H1 (cell line): ENCODE measurements around the gene CD160.

Experiments
- CREB1 ChIP-seq: IDR thresholded peaks from 2 replicates; pipeline ENCODE4 v1.6.1; 2012; ENCODE audit warnings: inconsistent platforms
- EGR1 ChIP-seq: IDR thresholded peaks from 2 replicates; pipeline ENCODE4 v1.6.1; 2011; ENCODE audit warnings: low read depth, low read length, borderline replicate concordance
- EP300 ChIP-seq, 2 experiments: IDR thresholded peaks; 1 replicate in 1 of 2; 2 replicates in 1 of 2; pipeline ENCODE4 v1.6.1; 2011 to 2012; ENCODE audit warnings: low read depth in 2 of 2, low read length in 2 of 2, mild to moderate bottlenecking in 2 of 2, borderline replicate concordance in 1 of 2, inconsistent platforms in 1 of 2, moderate library complexity in 1 of 2
- EZH2 ChIP-seq: fragments of 200-600 bp; sonication (generic); IDR thresholded peaks from 2 replicates; pipeline ENCODE4 v1.7.1; 2012; ENCODE audit warnings: low read depth, mild to moderate bottlenecking, moderate library complexity, low read length, inconsistent platforms; ENCODE audit not compliant: severe bottlenecking
- FOSL1 ChIP-seq: IDR thresholded peaks from 2 replicates; pipeline ENCODE4 v1.6.1; 2011; ENCODE audit warnings: mild to moderate bottlenecking, low read depth, low read length, moderate library complexity; ENCODE audit not compliant: insufficient read depth
- GABPA ChIP-seq: IDR thresholded peaks from 2 replicates; pipeline ENCODE4 v1.6.1; 2011; ENCODE audit warnings: mild to moderate bottlenecking, low read length, moderate library complexity, borderline replicate concordance; ENCODE audit not compliant: insufficient read depth
- JUN ChIP-seq: IDR thresholded peaks from 2 replicates; pipeline ENCODE4 v1.6.1; 2011; ENCODE audit warnings: low read depth, mild to moderate bottlenecking, improper control_type of control experiment, low read length
- POLR2AphosphoS5 ChIP-seq: IDR thresholded peaks from 2 replicates; pipeline ENCODE4 v1.6.1; 2011; ENCODE audit warnings: low read depth, low read length
- RAD21 ChIP-seq, 2 experiments: IDR thresholded peaks in 1 of 2; conservative IDR thresholded peaks in 1 of 2; 2 replicates each; pipeline ENCODE4 v1.6.1; 2011; ENCODE audit warnings: low read depth in 2 of 2, low read length in 2 of 2, improper control_type of control experiment in 1 of 2, inconsistent platforms in 1 of 2, mild to moderate bottlenecking in 1 of 2, moderate library complexity in 1 of 2
- RXRA ChIP-seq: IDR thresholded peaks from 2 replicates; pipeline ENCODE4 v1.6.1; 2011; ENCODE audit warnings: low read depth, mild to moderate bottlenecking, low read length, moderate library complexity; ENCODE audit not compliant: insufficient read depth
- SIN3A ChIP-seq, 2 experiments: IDR thresholded peaks in 1 of 2; conservative IDR thresholded peaks in 1 of 2; 2 replicates each; pipeline ENCODE4 v1.6.1; 2011 to 2012; ENCODE audit warnings: low read length in 2 of 2, improper control_type of control experiment in 1 of 2, low read depth in 1 of 2, mild to moderate bottlenecking in 1 of 2
- USF2 ChIP-seq: IDR thresholded peaks from 2 replicates; pipeline ENCODE4 v1.6.1; 2011; ENCODE audit warnings: low read length, improper control_type of control experiment
- TF ChIP-seq, protein P1 (sequence below), 3 experiments: IDR thresholded peaks; 1 replicate in 2 of 3; 2 replicates in 1 of 3; pipeline versions ENCODE4 v1.5.1 to v1.6.1; 2011; ENCODE audit warnings: low read length in 3 of 3, mild to moderate bottlenecking in 3 of 3, inconsistent platforms in 2 of 3, low read depth in 1 of 3, moderate library complexity in 1 of 3; ENCODE audit not compliant: insufficient read depth in 1 of 3; ENCODE audit errors: control extremely low read depth in 1 of 3
- TF ChIP-seq, protein P2 (sequence below): IDR thresholded peaks from 2 replicates; pipeline ENCODE4 v1.6.1; 2012; ENCODE audit warnings: low read length, inconsistent platforms

- TF ChIP-seq, protein P1, sequence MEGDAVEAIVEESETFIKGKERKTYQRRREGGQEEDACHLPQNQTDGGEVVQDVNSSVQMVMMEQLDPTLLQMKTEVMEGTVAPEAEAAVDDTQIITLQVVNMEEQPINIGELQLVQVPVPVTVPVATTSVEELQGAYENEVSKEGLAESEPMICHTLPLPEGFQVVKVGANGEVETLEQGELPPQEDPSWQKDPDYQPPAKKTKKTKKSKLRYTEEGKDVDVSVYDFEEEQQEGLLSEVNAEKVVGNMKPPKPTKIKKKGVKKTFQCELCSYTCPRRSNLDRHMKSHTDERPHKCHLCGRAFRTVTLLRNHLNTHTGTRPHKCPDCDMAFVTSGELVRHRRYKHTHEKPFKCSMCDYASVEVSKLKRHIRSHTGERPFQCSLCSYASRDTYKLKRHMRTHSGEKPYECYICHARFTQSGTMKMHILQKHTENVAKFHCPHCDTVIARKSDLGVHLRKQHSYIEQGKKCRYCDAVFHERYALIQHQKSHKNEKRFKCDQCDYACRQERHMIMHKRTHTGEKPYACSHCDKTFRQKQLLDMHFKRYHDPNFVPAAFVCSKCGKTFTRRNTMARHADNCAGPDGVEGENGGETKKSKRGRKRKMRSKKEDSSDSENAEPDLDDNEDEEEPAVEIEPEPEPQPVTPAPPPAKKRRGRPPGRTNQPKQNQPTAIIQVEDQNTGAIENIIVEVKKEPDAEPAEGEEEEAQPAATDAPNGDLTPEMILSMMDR (IDR thresholded peaks at IDR 0.05; ENCODE audit: control extremely low read depth in 1 of 3, insufficient read depth in 1 of 3, low read depth in 1 of 3, low read length in 3 of 3): no peak
- TF ChIP-seq, protein P2, sequence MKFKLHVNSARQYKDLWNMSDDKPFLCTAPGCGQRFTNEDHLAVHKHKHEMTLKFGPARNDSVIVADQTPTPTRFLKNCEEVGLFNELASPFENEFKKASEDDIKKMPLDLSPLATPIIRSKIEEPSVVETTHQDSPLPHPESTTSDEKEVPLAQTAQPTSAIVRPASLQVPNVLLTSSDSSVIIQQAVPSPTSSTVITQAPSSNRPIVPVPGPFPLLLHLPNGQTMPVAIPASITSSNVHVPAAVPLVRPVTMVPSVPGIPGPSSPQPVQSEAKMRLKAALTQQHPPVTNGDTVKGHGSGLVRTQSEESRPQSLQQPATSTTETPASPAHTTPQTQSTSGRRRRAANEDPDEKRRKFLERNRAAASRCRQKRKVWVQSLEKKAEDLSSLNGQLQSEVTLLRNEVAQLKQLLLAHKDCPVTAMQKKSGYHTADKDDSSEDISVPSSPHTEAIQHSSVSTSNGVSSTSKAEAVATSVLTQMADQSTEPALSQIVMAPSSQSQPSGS: no peak
- TF ChIP-seq USF2 (no peak), EP300 (IDR thresholded peaks at IDR 0.05; ENCODE audit: borderline replicate concordance in 1 of 2, low read depth in 2 of 2, low read length in 2 of 2) (no peak), EZH2 (no peak), FOSL1 (no peak), JUN (no peak), RXRA (no peak), GABPA (no peak), SIN3A (conservative IDR thresholded peaks at IDR 0.05 in 1 of 2, IDR thresholded peaks at IDR 0.05 in 1 of 2; ENCODE audit: low read depth in 1 of 2, low read length in 2 of 2) (no peak), EGR1 (no peak), POLR2AphosphoS5 (no peak), RAD21 (IDR thresholded peaks at IDR 0.05 in 1 of 2, conservative IDR thresholded peaks at IDR 0.05 in 1 of 2; ENCODE audit: low read depth in 2 of 2, low read length in 2 of 2) (no peak), CREB1 (no peak)
Measured at GRCh38 chr1:145702052-145702451, 17.2 kb upstream of the CD160 start.
